HepG2 (cell line): Measurements from ENCODE around the gene SEMA3G. TPM values are rescaled to one million over a fixed set of nuclear protein-coding genes. Genes with fewer than 3 reads are reported as not detected.

ENCODE experiments used
- ATAC-seq: fragments of 200-7000 bp; cut with Tn5 transposase; 3 replicates; pipeline ENCODE4 v1.9.1; 2020; ENCODE audit warnings: mild to moderate bottlenecking, moderate library complexity
- BruUV-seq: library from RNA; stranded (reverse); fragments of 400-500 nt; replicated peaks from 2 replicates; lab custom pipeline; 2021; lab: Mats Ljungman, UMichigan
- CTCF ChIA-PET: fragments of 300-600 bp; formaldehyde crosslinking; extraction: SDS; loops from one replicate; lab custom pipeline; 2021; ENCODE audit warnings: low total read pairs, inconsistent platforms, low intra/inter-chr PET ratio; lab: Yijun Ruan, JAX
- POLR2A ChIA-PET: fragments of 350-600 bp; sonication (Branson Sonifier 250); formaldehyde crosslinking; loops from one replicate; lab custom pipeline; 2020; ENCODE audit warnings: antibody characterized with exemption, inconsistent platforms; lab: Yijun Ruan, JAX
- DNase-seq: peaks from one replicate; pipeline ENCODE4 v3.0.0-alpha.2; 2015; ENCODE audit warnings: low spot score
- FAIRE-seq: peaks from 3 replicates; lab custom pipeline; 2011; peaks lifted over from hg19 to GRCh38; lab: Jason Lieb, UNC
- H2AFZ ChIP-seq: one replicate; pipeline ENCODE4 v1.6.1; 2011; ENCODE audit warnings: low read length, inconsistent platforms
- H3K27ac ChIP-seq: fragments of 300-600 bp; 3 replicates; pipeline ENCODE4 v1.8.0; 2011; ENCODE audit warnings: mixed run types, mild to moderate bottlenecking, mixed read lengths, low read length, inconsistent platforms; ENCODE audit not compliant: insufficient read depth; ENCODE audit errors: extremely low read length
- H3K27me3 ChIP-seq, 2 experiments: fragments of 200-600 bp in 1 of 2; 2 replicates in 1 of 2; 3 replicates in 1 of 2; pipeline versions ENCODE4 v1.6.0 to v1.8.0; 2011; ENCODE audit warnings: low read length in 2 of 2, mild to moderate bottlenecking in 2 of 2, moderate library complexity in 2 of 2, inconsistent platforms in 1 of 2; ENCODE audit not compliant: insufficient read depth in 2 of 2, control insufficient read depth in 1 of 2
- H3K36me3 ChIP-seq, 2 experiments: fragments of 200-600 bp in 1 of 2; replicated peaks in 1 of 2; 2 replicates in 1 of 2; 3 replicates in 1 of 2; pipeline versions ENCODE4 v1.5.1 to v1.8.0; 2011; ENCODE audit warnings: low read length in 2 of 2, inconsistent platforms in 1 of 2; ENCODE audit not compliant: insufficient read depth in 2 of 2, control insufficient read depth in 1 of 2
- H3K4me1 ChIP-seq: 2 replicates; pipeline ENCODE4 v1.5.1; 2012; ENCODE audit warnings: low read length, inconsistent platforms; ENCODE audit not compliant: insufficient read depth
- H3K4me2 ChIP-seq: 2 replicates; pipeline ENCODE4 v1.6.0; 2011; ENCODE audit warnings: low read depth, low read length, inconsistent platforms
- H3K4me3 ChIP-seq, 3 experiments: fragments of 200-600 bp in 1 of 3; sonication (generic), shearing (Covaris generic) in 1 of 3; replicated peaks in 1 of 3; 2 replicates each; pipeline ENCODE4 v1.5.1; 2011 to 2016; ENCODE audit warnings: low read length in 3 of 3, inconsistent platforms in 2 of 3, low read depth in 2 of 3, mild to moderate bottlenecking in 2 of 3, control low read depth in 1 of 3, mixed read lengths in 1 of 3; ENCODE audit not compliant: insufficient read depth in 1 of 3
- H3K79me2 ChIP-seq: one replicate; pipeline ENCODE4 v1.6.1; 2011; ENCODE audit warnings: low read length, inconsistent platforms; ENCODE audit not compliant: insufficient read depth
- H3K9ac ChIP-seq: 2 replicates; pipeline ENCODE4 v1.6.0; 2011; ENCODE audit warnings: mild to moderate bottlenecking, low read depth, low read length, inconsistent platforms; ENCODE audit not compliant: insufficient read depth
- H3K9me3 ChIP-seq: 2 replicates; pipeline ENCODE4 v1.5.1; 2012; ENCODE audit warnings: mild to moderate bottlenecking, low read length
- H4K20me1 ChIP-seq: 2 replicates; pipeline ENCODE4 v1.6.0; 2011; ENCODE audit warnings: inconsistent platforms, mild to moderate bottlenecking, low read length, moderate library complexity; ENCODE audit not compliant: insufficient read depth
- AGO2 ChIP-seq: fragments of 200-400 bp; formaldehyde crosslinking; optimal IDR thresholded peaks from 2 replicates; pipeline ENCODE3; 2017; ENCODE audit warnings: mild to moderate bottlenecking, low read depth, low read length, moderate library complexity
- RBM22 ChIP-seq: fragments of 200-400 bp; formaldehyde crosslinking; optimal IDR thresholded peaks from 2 replicates; pipeline ENCODE3; 2017; ENCODE audit warnings: mild to moderate bottlenecking, low read length, moderate library complexity
- ZNF549 ChIP-seq: sonication (generic); formaldehyde crosslinking; IDR thresholded peaks from 2 replicates; pipeline ENCODE4 v1.5.0; 2020; ENCODE audit warnings: missing genetic modification reagents
- WGBS: methylation state at CpG from one replicate; pipeline ENCODE4 v1.1.6; 2017; ENCODE audit warnings: low lambda C conversion rate; 5-methylcytosine and 5-hydroxymethylcytosine counted together
- in situ Hi-C: cut with HindIII; loops from 2 replicates; pipeline ENCODE4 v1.10.0; 2017; ENCODE audit warnings: low pct_unique_long_range_greater_than_20kb; ENCODE audit not compliant: extremely low pct_ligation_motif_present
- intact Hi-C: fragments of 100-400 bp; cut with micrococcal nuclease; formaldehyde crosslinking; loops from one replicate; pipeline ENCODE4 v1.10.0; 2022; ENCODE audit not compliant: unreplicated experiment
- polyA plus RNA-seq, 8 experiments: library from polyadenylated mRNA; depleted of rRNA in 3 of 8; stranded (reverse) in 7 of 8; unstranded in 1 of 8; fragments of >200 nt; fragmentation: Illumina TruSeq in 4 of 8; extraction: Trizol in 4 of 8; gene quantifications; 2 replicates each; pipeline versions ENCODE4 v1.2.1 to v1.2.3, GENCODE V29; 2011 to 2016; ENCODE audit warnings: low read depth in 4 of 8, missing spikeins in 1 of 8, mixed read lengths in 1 of 8; ENCODE audit not compliant: insufficient read depth in 1 of 8
- total RNA-seq, 5 experiments: library from RNA; depleted of rRNA; stranded (reverse); fragments of >200 nt; fragmentation: Illumina TruSeq; extraction: Trizol; gene quantifications; 2 replicates each; pipeline ENCODE4 v1.2.3, GENCODE V29; 2016; ENCODE audit warnings: low read depth in 1 of 5
- TF ChIP-seq, protein P1 (sequence below): sonication (generic); formaldehyde crosslinking; IDR thresholded peaks from 2 replicates; pipeline ENCODE4 v1.5.0; 2020; ENCODE audit warnings: mild to moderate bottlenecking, missing genetic modification reagents, moderate library complexity
- TF ChIP-seq, protein P2 (sequence below): sonication (generic); formaldehyde crosslinking; IDR thresholded peaks from 2 replicates; pipeline ENCODE4 v1.4.0; 2020; ENCODE audit warnings: missing genetic modification reagents

SEMA3G gene
- total and polyA plus RNA-seq, 2 of the 13 experiments (the other 11 are each of a cell fraction or from before 2014, with no cell fraction given), result 6.1 to 8.3 TPM

DNA sequence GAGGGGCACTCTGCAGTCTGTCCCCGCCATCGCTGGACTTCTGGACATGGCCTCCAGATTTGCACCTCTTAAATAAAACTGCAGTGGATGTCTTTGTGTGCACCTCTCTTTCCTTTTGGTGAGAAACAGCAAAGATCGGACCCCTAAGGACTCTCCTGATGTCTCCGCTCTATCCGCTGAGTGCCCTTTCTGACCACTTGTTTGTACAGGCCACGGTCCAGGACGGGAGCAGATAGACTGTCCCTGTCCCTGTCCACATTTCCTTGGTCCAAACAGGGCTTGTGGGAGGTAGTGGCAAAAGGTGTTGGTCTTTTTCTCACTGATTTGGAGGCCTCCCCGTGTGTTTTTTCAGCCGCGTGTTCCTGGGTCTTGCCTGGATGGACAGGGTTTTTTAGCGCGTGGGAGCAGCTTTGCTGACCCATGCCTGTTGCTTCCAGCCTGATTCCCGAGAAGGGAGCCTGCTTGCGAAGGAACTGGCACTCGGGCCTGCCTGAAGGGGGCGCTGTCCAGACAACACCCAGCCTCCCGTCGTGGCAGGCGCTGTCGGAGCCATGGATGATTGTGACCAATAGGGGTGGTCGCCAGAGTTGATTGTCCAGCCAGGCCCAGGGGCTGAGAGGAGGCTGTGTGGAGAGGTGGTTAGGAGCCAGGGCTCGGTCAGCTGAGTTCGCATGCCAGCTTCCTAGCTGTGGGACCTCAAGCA lies 37.1 kb upstream of the SEMA3G start:
- Histone ChIP-seq H3K27me3 (no peaks in the 10 kb centered on the region), H3K36me3 (peaks cover 29 to 64% of the 10 kb centered on the region in 2 experiments), H2AFZ (no peak overlapping the region), H3K79me2 (no peaks in the 10 kb centered on the region), H3K4me2 (no peak overlapping the region), H3K9ac (no peak overlapping the region), H3K9me3 (no peaks in the 10 kb centered on the region), H3K27ac (no peak overlapping the region), H4K20me1 (no peaks in the 10 kb centered on the region), H3K4me3 (no peak overlapping the region), H3K4me1 (peaks cover 11% of the 10 kb centered on the region; the same call in 1 of the 2 replicates)
- no peak for DNase-seq
- ChIA-PET CTCF (no interaction called here), POLR2A (no interaction called here)
- no peak for ATAC-seq
- BruUV-seq, result no TSS peak
- 94% methylated on average over 12 of the region's 23 CpGs for WGBS
- TF ChIP-seq, protein P1, sequence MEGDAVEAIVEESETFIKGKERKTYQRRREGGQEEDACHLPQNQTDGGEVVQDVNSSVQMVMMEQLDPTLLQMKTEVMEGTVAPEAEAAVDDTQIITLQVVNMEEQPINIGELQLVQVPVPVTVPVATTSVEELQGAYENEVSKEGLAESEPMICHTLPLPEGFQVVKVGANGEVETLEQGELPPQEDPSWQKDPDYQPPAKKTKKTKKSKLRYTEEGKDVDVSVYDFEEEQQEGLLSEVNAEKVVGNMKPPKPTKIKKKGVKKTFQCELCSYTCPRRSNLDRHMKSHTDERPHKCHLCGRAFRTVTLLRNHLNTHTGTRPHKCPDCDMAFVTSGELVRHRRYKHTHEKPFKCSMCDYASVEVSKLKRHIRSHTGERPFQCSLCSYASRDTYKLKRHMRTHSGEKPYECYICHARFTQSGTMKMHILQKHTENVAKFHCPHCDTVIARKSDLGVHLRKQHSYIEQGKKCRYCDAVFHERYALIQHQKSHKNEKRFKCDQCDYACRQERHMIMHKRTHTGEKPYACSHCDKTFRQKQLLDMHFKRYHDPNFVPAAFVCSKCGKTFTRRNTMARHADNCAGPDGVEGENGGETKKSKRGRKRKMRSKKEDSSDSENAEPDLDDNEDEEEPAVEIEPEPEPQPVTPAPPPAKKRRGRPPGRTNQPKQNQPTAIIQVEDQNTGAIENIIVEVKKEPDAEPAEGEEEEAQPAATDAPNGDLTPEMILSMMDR (CRISPR knock-in tag), result peak; percentile 62
- TF ChIP-seq RBM22, result peak; percentile 22
- TF ChIP-seq, protein P2, sequence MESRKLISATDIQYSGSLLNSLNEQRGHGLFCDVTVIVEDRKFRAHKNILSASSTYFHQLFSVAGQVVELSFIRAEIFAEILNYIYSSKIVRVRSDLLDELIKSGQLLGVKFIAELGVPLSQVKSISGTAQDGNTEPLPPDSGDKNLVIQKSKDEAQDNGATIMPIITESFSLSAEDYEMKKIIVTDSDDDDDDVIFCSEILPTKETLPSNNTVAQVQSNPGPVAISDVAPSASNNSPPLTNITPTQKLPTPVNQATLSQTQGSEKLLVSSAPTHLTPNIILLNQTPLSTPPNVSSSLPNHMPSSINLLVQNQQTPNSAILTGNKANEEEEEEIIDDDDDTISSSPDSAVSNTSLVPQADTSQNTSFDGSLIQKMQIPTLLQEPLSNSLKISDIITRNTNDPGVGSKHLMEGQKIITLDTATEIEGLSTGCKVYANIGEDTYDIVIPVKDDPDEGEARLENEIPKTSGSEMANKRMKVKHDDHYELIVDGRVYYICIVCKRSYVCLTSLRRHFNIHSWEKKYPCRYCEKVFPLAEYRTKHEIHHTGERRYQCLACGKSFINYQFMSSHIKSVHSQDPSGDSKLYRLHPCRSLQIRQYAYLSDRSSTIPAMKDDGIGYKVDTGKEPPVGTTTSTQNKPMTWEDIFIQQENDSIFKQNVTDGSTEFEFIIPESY (CRISPR knock-in tag), result peak; percentile 90
- TF ChIP-seq AGO2, result peak; percentile 34
- TF ChIP-seq ZNF549 (CRISPR knock-in tag), result no peak
- FAIRE-seq, result no peak
- in situ Hi-C loops, result no loop called here
- intact Hi-C loops, result no loop called here
